NCI-H774 (cell line): ENCODE results near the gene CNIH3.

Experiments used
- DNase-seq: peaks from one replicate; lab custom pipeline; 2025; lab: John Stamatoyannopoulos, UW

CNIH3 gene

GRCh38 chr1:224745394-224745793 lies 129.3 kb downstream of the CNIH3 start:
- no peak for DNase-seq

- DNase-seq, result no peak
Observed at GRCh38 chr1:224745924-224746323, 129.8 kb downstream of the CNIH3 start.

- no peak for DNase-seq
Observed at GRCh38 chr1:224747578-224747977, 131.5 kb downstream of the CNIH3 start.

- no peak for DNase-seq
Observed at GRCh38 chr1:224749916-224750315, 133.8 kb downstream of the CNIH3 start.

GRCh38 chr1:224751624-224752311 lies 135.7 kb downstream of the CNIH3 start:
- DNase-seq, result no peak

- DNase-seq, result no peak
Observed at GRCh38 chr1:224753491-224753890, 137.4 kb downstream of the CNIH3 start.

GRCh38 chr1:224755586-224755985 lies 139.5 kb downstream of the CNIH3 start:
- no peak for DNase-seq

GRCh38 chr1:224757508-224757907 lies 141.4 kb downstream of the CNIH3 start:
- DNase-seq, result no peak

GRCh38 chr1:224759135-224759534 lies 143.0 kb downstream of the CNIH3 start:
- no peak for DNase-seq

- no peak for DNase-seq
Observed at GRCh38 chr1:224759681-224760091, 143.6 kb downstream of the CNIH3 start.

- DNase-seq, result no peak
Observed at GRCh38 chr1:224760163-224760562, 144.0 kb downstream of the CNIH3 start.

GRCh38 chr1:224761245-224761644 lies 145.1 kb downstream of the CNIH3 start:
- DNase-seq, result no peak

GRCh38 chr1:224762046-224762445 lies 145.9 kb downstream of the CNIH3 start:
- no peak for DNase-seq

GRCh38 chr1:224762701-224763100 lies 146.6 kb downstream of the CNIH3 start:
- no peak for DNase-seq

GRCh38 chr1:224763126-224763775 lies 147.1 kb downstream of the CNIH3 start:
- DNase-seq, result no peak

GRCh38 chr1:224766266-224766665 lies 150.1 kb downstream of the CNIH3 start:
- DNase-seq, result no peak

- no peak for DNase-seq
Observed at GRCh38 chr1:224767031-224767430, 150.9 kb downstream of the CNIH3 start.

- DNase-seq, result no peak
Observed at GRCh38 chr1:224767676-224768075, 151.6 kb downstream of the CNIH3 start.

- no peak for DNase-seq
Observed at GRCh38 chr1:224768971-224769370, 152.9 kb downstream of the CNIH3 start.

GRCh38 chr1:224769452-224770335 lies 153.6 kb downstream of the CNIH3 start:
- no peak for DNase-seq

GRCh38 chr1:224770336-224770693 lies 154.2 kb downstream of the CNIH3 start:
- no peak for DNase-seq

GRCh38 chr1:224773646-224774045 lies 157.5 kb downstream of the CNIH3 start:
- no peak for DNase-seq

GRCh38 chr1:224774378-224774777 lies 158.3 kb downstream of the CNIH3 start:
- no peak for DNase-seq
